ENCODE data around the gene GLRA1. TPM values are rescaled to one million over a fixed set of nuclear protein-coding genes. Genes with fewer than 3 reads are reported as not detected.

The GLRA1 gene
- total RNA-seq, 1 experiment from 2014 or later = not detected

DNA sequence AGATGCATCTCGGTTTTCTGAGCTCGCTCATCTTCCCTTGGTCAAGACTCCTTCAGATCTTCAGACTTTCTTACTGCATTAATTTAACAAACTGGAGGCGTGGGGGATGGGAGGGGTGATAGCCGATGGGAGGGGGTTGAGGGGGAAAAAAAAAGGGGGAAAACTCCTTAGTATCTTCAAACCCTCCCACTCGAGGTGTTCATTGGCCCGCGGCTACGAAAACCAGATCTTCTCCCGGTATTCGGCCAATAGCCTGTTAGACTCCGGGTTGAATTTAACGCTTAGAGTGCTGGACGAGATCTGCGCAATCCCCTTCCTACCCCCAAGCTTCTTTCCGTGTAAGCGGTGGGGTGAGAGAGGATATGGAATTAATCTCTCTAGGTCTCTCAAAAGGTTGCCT lies 689 bp upstream of the GLRA1 start:
- Histone ChIP-seq H3K4me2 (ENCODE audit: low read length) (no peak overlapping the region), H3K36me3 (ENCODE audit: control insufficient read depth in 1 of 2, insufficient read depth in 2 of 2, low read length in 2 of 2) (no peaks in the 10 kb centered on the region), H3K79me2 (ENCODE audit: insufficient read depth, low read length) (no peaks in the 10 kb centered on the region), H3K9ac (ENCODE audit: low read length) (no peak overlapping the region), H3K27me3 (ENCODE audit: insufficient read depth, low read length) (peaks cover 20% of the 10 kb centered on the region), H3K4me3 (replicated peaks in 1 of 2; ENCODE audit: low read depth in 1 of 2, low read length in 2 of 2) (no peak overlapping the region), H3K9me2 (ENCODE audit: insufficient read depth) (no peaks in the 10 kb centered on the region), H2AFZ (ENCODE audit: low read depth, low read length, poor library complexity, severe bottlenecking) (no peak overlapping the region), H3K4me1 (ENCODE audit: control insufficient read depth in 1 of 2, insufficient read depth in 2 of 2, low read length in 2 of 2) (no peaks in the 10 kb centered on the region), H4K20me1 (ENCODE audit: insufficient read depth) (no peaks in the 10 kb centered on the region), H3K27ac (ENCODE audit: low read depth, low read length) (no peak overlapping the region), H3K9me3 (ENCODE audit: control insufficient read depth in 1 of 2, insufficient read depth in 1 of 2, low read depth in 1 of 2, low read length in 2 of 2) (no peaks in the 10 kb centered on the region)
- DNase-seq (ENCODE audit: low read depth, low spot score) (no peak), ATAC-seq (no peak)
- ChIA-PET RAD21 (ENCODE audit: low non-redundant PET in 1 of 2, low total read pairs in 2 of 2, uncharacterized antibody in 2 of 2, unreplicated experiment in 2 of 2) (no interaction called here), CTCF (no interaction called here), POLR2A (no interaction called here)
- no TSS peak for BruUV-seq (replicated peaks)
- intact Hi-C loops (cut with micrococcal nuclease) = no loop called here
- TF ChIP-seq TCF7L2 (IDR thresholded peaks at IDR 0.05; ENCODE audit: borderline replicate concordance, extremely low read depth, insufficient read depth, insufficient read length) (no peak), MAX (IDR thresholded peaks at IDR 0.05) (no peak), JUND (IDR thresholded peaks at IDR 0.05) (no peak), EZH2phosphoT487 (IDR thresholded peaks at IDR 0.05; ENCODE audit: borderline replicate concordance) (no peak), ZBTB33 (IDR thresholded peaks at IDR 0.05; ENCODE audit: extremely low read depth, insufficient replicate concordance, low read length) (no peak), POLR2A (IDR thresholded peaks at IDR 0.05; ENCODE audit: borderline replicate concordance, extremely low read depth, insufficient read depth, insufficient read length) (no peak), ELF1 (IDR thresholded peaks at IDR 0.05; ENCODE audit: borderline replicate concordance, low read depth) (no peak), SP1 (IDR thresholded peaks at IDR 0.05; ENCODE audit: low read depth) (no peak), POLR2AphosphoS5 (IDR thresholded peaks at IDR 0.05; ENCODE audit: low read depth, low read length) (no peak), RAD21 (IDR thresholded peaks at IDR 0.05; ENCODE audit: low read depth) (no peak), EGR1 (IDR thresholded peaks at IDR 0.05; ENCODE audit: low read depth) (no peak), CTCF (IDR thresholded peaks at IDR 0.05 in 2 of 3, conservative IDR thresholded peaks at IDR 0.05 in 1 of 3; ENCODE audit: borderline replicate concordance in 1 of 3, insufficient read depth in 1 of 3, low read depth in 2 of 3, low read length in 2 of 3) (no peak), YY1 (IDR thresholded peaks at IDR 0.05; ENCODE audit: extremely low read depth, insufficient replicate concordance, low read depth, low read length) (no peak), ZFX (IDR thresholded peaks at IDR 0.05) (no peak), CBX3 (IDR thresholded peaks at IDR 0.05; ENCODE audit: low read depth) (no peak)
- TF ChIP-seq, protein P1, sequence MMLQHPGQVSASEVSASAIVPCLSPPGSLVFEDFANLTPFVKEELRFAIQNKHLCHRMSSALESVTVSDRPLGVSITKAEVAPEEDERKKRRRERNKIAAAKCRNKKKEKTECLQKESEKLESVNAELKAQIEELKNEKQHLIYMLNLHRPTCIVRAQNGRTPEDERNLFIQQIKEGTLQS (IDR thresholded peaks at IDR 0.05) = no peak
